ENCODE data around the gene CRYBG1. TPM values are rescaled to one million over a fixed set of nuclear protein-coding genes. Genes with fewer than 3 reads are reported as not detected.

Gene CRYBG1
- total RNA-seq, 1 donor from 2014 or later, result 10.2 TPM

- intact Hi-C loops (cut with micrococcal nuclease), result no loop called here
- Mint-ChIP-seq H3K9me3 (peaks cover 3% of the 10 kb centered on the region), H3K27me3 (ENCODE audit: insufficient read depth) (no peaks in the 10 kb centered on the region), H3K4me1 (ENCODE audit: low read depth) (peaks cover 18% of the 10 kb centered on the region), H3K27ac (no peak overlapping the region), H3K4me3 (no peak overlapping the region), H3K36me3 (ENCODE audit: low read depth) (peaks cover 24% of the 10 kb centered on the region)
- no peak for DNase-seq (ENCODE audit: low spot score)
Observed at GRCh38 chr6:106618324-106618723, 257.8 kb downstream of the CRYBG1 start.

- peaks cover 9% of the 10 kb centered on the region for H3K4me1 Mint-ChIP-seq (ENCODE audit: low read depth)
- H3K27ac Mint-ChIP-seq, result no peak overlapping the region
- H3K4me3 Mint-ChIP-seq, result no peak overlapping the region
Observed at GRCh38 chr6:106619223-106619622, 258.7 kb downstream of the CRYBG1 start.

GRCh38 chr6:106620931-106621672 lies 260.6 kb downstream of the CRYBG1 start:
- no peak overlapping the region for H3K27ac Mint-ChIP-seq
- H3K4me1 Mint-ChIP-seq (ENCODE audit: low read depth), result peaks cover 5% of the 10 kb centered on the region
- no peaks in the 10 kb centered on the region for H3K27me3 Mint-ChIP-seq (ENCODE audit: insufficient read depth)
- no peak for DNase-seq (ENCODE audit: low spot score)
- H3K36me3 Mint-ChIP-seq (ENCODE audit: low read depth), result peaks cover 16% of the 10 kb centered on the region
- H3K4me3 Mint-ChIP-seq, result no peak overlapping the region
- peaks cover 3% of the 10 kb centered on the region for H3K9me3 Mint-ChIP-seq
- intact Hi-C loops (cut with micrococcal nuclease), result loop anchor here (10.0 kb wide), 2 partner anchors 844 to 1216 kb away; partner anchors contain the start of gene PREP

More at GRCh38 chr6:106619223-106619622, 258.7 kb downstream of the CRYBG1 start:
- intact Hi-C loops (cut with micrococcal nuclease), result no loop called here
- H3K9me3 Mint-ChIP-seq, result peaks cover 3% of the 10 kb centered on the region
- DNase-seq (ENCODE audit: low spot score), result no peak
- H3K27me3 Mint-ChIP-seq (ENCODE audit: insufficient read depth), result no peaks in the 10 kb centered on the region
- H3K36me3 Mint-ChIP-seq (ENCODE audit: low read depth), result peaks cover 21% of the 10 kb centered on the region

Other genes with a start within 250 kb of the CRYBG1 start
- gene ATG5, start 35.0 kb upstream of the CRYBG1 start, total RNA-seq, result 36.0 and 36.7 TPM in 2 replicates